Cerebellar nuclear complex (tissue), 1 donor: ENCODE data around the gene ATP6V0C.
A peak's percentile ranks its signal among the peaks of the same experiment; 100 is the strongest.

Experiments
- DNase-seq, 2 experiments: peaks; one replicate each; lab custom pipeline; 2025; lab: John Stamatoyannopoulos, UW

ATP6V0C gene

DNA sequence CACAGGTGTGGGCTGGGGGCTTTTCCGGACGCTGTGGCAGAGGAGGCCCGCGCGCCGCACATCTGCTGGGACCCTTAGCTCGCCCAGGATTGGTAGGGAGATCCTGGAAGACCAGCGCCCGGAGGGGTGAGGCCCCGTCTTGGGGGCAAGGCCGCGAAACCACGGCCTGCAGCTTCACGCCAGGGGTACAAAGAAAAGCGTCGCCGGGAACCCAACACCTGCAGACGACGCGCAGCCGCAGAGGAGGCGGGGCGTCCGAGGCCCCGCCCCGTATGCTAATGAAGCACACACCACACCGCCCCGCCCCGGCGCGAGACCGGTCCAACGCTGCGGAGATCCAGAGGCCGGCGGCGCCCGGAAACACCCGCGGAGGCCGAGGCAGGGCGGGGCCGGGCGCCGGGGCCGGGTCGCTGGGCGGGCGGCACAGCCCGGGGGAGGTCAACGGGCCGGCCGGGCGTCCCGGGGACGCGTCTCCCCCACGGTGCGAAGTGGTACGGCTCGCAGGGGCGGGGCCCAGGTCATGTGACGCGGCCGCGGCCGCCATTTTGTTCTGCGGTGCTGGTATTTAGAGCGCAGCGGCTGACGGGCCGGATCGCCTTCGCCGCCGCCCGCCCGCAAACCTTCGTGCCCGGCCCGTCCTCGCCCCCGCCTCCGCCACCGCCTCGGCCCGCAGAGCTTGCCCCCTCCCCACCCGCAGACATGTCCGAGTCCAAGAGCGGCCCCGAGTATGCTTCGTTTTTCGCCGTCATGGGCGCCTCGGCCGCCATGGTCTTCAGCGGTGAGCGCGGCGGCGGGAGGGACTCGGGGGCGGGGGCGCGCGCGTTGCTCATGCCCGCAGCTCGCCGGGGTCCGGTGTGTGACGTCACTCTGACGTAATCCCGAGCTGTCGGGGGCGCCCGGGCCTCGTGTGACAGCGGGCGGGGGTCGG lies at the start of gene ATP6V0C:
TSS of gene ATP6V0C (plus strand) at position 548 of the 928 bp plus-strand sequence. CDS start at position 700, 152 bp downstream.
- peak; percentile 35 to 67 for DNase-seq

DNA sequence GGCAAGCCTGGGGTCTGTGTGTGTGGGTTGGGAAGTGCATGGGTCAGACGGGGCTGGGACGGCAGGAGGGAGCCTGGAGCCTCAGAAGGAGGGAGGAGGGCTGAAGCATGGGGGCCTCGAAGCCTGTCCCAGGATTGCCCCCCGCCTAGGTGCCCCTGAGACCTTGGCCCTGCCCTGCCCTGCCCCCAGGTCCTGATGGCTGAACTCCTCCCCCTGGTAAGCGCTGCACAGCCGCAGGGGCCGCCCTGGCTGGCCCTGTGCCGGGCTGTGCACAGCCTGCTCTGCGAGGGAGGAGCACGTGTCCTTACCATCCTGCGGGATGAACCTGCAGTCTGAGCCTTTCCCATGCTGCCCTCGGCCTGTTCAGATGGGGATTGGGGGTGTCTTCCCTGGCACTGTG lies 49.4 kb upstream of the ATP6V0C start:
- no peak for DNase-seq

DNA sequence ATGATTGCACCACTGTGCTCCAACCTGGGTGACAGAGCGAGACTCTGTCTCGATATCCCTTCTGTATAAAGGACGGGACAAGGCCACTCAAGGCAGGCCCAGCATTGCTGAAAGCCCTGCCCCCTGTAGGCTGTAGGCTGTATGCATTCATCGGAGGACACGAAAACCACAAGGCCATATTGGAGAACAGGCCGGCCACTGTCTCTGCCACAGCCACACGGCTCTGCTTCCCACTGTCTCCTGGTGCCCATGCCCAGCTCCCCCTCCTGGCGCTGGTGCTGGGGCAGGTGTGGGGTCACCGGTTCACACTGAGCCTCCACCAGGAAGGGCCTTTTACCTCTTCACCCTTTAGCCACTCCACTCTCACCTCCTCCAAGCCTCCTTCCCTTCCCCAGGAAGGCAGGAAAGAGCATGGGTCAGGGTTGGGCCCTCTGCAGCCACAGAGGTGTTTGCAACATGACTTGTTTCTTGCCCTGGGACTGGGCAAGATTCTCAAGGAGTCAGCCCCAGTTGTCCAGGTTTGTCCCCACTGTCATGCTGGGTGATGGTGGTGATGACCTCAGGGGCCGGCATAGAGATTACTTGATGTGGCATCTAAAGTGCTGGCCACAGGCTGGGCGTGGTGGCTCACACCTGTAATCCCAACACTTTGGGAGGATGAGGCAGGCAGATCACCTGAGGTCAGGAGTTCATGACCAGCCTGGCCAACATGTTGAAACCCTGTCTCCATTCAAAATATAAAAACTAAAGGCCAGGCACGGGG lies 47.9 kb upstream of the ATP6V0C start:
- no peak for DNase-seq

DNA sequence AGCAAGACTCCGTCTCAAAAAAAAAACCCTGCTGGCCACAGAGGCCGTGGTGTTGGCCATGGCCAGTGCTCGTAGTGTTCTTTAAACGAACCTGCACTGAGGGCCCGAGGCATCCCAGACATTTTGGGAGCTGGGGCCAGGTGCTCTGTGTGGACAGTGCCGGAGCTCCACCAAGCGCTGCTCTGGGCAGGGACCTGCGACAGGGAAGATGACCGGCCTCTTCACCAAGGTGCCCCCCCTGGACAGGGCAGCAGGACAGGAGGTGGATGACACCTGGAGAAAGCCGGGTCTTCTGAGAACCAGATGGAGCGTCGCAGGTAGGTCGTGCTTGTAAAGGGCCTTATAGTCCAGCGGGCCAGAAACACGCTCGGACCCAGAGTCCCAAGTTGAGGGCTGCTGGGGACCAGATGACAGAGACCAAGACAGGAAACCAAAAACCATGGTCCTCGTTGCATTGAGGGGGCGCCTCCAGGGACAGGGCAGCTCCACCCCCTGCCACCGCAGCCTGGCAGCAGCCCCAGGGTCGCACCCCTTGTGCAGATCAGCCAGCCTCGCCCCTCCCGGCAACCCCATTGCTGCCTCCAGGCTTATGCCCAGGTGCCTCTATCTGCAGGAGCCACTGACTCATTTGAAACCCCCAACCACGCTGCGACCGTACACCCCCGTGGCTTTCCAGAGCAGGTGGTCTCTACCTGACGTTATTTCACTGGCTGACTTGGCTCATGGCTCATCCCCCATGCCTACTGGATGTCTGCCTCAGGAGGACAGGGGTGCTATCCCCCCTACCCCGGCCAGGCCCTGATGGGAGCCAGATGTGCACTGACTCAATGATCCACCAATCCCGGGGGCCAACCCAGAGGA lies 46.9 kb upstream of the ATP6V0C start:
- DNase-seq: no peak

DNA sequence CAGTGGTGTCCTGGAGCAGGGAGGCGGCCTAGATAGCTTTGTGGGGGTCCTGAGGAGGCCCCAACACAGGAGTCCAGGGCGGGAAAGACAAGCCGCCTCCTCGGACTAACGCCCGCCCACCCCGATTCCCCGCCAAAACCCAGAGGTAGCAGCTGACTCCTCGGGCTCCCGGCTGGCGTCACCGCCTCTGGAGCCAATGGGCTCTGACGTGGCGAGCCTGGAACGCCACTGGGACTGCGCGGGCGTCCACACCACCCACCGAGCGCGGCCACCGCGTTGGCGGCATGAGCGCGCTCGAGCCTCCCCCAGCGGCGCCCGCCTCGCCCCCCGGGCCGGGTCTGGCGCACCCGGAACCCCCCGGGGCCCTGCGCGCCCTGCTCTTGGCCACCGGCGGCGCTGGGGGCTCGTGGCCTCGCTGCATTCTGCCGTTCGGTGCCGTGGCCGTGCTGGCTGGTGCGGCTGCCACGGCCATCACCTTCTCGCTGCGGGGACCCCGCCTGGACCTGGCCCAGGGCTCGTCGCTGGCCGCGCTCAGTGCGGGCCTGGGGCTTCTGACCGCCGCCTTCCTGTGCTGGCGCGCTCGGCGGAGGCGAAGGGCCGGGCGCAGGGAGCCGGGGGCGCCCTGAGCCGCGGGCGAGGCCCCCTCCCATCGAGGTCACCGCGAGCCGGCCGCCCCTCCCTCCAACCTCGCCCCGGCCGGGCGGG lies 46.1 kb upstream of the ATP6V0C start:
- DNase-seq: peak in 1 of 2 experiments; percentile 11

DNA sequence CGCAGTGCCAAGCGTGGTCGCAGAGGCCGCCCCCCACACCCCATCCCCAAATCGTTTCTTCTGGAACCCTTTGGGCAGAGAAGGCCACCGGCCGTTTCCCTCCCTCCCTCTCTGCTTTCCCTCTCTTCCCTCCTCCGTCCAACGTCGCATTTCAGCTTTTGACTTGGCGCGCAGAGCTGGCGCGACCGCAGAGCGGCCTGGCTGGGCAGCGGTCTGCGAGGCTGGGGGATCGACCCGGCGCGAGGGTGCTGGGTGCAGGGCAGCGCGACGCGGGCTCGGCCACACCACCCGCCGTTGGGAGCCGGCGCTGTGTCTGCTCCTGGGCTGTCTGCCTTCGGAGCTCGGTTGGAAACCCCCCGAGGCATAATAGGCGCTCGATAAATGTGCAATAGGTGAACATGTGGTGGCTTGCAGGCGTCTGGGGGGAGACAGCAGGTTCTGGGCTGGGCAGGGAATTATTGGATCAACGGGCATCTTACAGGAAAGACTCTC lies 45.5 kb upstream of the ATP6V0C start:
- no peak for DNase-seq

DNA sequence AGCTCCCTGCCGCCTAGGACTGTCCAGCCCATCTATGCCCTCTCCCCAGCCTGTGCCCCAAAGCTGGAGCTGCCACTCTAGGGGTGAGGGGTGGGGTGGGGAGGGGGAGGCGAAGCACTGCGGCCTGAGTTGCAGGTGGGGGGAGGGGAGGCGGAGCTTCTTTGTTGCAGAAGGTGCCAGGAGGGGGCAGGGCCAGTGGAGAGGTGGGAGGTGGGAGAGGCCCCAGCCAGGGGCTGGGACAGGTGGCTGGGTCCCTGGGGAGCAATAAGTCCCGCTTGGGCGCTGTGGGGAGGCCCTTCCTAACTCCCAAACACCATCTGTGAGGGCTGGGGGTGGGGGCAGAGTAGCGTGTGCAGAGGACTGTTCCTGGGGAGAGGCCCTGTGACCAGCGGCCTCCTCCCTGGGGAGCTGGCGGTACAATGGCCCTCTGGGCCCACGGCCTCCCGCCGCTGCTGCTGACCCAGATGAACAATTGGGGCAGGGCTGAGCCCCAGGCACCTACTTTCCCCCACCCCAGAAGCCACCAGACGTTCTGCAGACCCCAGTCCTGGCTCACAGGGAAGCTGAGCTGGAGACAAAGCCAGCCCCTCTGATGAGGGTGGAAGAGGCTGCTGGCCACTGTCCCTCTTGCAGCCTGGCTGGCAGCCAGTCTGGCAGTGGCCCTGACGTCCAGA lies 44.9 kb upstream of the ATP6V0C start:
- no peak for DNase-seq

DNA sequence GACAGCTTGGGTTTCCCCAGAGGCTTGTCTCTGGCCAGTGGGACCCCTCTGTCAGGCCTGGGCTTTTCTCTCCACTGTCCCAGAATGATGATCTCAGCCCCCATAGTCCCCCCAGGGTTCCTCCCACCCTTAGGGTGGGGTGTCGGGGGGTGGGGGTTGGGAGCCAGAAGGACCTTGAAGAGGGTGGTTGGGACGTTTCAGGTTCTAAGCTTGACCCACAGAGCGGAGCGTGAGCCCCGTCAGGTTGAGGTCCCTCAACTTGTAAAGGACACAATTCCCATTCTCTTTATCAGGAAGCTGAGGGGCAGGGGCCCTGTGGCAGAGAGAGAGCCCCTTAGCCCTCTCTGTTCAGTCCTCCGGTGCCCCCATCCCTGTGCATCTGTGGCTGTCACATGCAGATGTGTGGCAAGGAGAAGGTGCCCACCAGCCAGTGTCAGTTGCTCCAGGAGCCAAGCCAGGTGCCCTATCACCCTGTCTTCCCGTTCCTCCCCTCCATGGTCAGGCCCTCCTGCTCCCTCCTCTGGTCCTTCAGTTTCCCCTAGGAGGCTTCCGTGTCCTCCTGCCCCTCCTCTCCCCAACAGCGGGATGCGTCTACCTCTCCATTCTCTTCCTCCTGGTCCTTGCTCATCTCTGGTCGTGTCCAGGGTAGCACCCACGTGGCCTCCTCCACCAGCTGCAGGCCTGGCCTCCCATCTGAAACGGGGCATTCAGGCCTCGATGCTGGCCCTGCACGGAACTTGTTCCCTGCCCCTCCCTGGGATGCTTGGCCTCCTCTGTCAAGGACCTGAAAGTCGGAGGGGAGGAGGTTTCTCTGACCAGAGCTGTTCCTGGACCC lies 44.1 kb upstream of the ATP6V0C start:
- no peak for DNase-seq

DNA sequence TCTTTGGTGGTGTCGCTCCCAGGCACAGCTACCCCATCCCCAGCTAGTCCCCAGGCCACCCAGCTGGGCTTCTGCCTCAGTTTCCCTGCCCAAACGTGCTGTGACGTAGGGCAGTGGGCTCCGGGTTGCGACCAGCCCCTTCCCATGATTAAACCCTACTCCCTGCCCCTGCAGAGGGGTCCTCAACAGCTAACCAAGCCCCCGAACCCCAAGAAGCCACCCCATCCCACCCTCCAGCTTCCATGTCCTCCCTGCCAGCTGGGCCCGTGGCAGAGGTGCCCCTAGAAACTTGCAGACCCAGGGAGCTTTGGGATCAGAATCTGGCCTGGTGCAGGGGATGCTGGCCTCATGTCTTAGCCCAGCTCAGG lies 43.5 kb upstream of the ATP6V0C start:
- no peak for DNase-seq

DNA sequence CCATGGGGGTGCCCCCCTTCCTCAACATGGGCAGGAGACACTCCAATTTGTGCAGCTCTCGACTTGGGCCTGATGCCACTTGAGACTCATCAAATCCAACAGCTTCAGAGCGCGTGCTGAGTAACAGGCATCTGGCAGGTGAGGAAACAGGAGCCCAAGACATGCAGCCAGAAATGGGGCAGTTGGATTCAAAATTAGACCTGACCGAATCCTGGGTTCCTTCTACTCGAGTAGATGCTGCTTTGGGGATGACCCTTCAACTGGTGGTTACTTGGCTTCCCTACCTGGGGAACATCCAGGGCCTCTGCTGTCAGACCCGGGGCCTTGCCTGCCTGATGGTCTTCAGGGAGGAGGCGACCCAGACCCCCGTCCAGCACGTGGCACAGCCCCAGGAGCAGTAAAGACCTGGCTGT lies 43.1 kb upstream of the ATP6V0C start:
- no peak for DNase-seq

DNA sequence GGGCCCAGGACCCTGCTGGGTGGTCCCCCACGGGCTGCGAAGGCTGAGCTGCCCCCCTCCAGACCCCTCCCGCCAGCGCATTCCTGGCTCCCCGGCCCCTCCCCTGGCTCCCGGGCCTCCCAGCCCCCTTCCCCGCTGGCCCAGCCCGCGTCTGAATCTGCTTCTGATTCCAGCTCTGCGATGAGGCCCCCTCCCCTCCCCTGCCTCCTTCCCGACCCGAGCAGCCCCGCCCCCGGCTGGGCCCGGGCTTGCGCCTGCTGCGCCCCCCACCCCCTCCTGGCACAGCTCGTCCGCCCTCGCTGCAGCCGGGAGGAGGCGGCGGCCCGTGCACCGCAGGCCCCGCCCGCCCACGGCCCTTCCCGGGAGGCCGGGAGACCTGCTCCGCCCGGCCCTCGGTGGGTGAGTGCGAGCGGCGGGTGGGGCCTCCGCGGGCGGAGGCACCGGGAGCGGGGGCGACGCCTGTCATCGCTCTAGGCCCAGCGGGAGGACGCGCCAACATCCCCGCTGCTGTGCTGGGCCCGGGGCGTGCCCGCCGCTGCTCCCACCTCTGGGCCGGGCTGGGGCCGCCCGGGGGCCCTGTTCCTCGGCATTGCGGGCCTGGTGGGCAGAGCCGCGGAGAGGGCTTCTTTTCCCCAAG lies 42.6 kb upstream of the ATP6V0C start, which contains the start of gene NTN3:
TSS of gene NTN3 (plus strand) at position 282 of the 637 bp plus-strand sequence. CDS start 405 bp downstream, outside the sequence.
- DNase-seq: no peak

DNA sequence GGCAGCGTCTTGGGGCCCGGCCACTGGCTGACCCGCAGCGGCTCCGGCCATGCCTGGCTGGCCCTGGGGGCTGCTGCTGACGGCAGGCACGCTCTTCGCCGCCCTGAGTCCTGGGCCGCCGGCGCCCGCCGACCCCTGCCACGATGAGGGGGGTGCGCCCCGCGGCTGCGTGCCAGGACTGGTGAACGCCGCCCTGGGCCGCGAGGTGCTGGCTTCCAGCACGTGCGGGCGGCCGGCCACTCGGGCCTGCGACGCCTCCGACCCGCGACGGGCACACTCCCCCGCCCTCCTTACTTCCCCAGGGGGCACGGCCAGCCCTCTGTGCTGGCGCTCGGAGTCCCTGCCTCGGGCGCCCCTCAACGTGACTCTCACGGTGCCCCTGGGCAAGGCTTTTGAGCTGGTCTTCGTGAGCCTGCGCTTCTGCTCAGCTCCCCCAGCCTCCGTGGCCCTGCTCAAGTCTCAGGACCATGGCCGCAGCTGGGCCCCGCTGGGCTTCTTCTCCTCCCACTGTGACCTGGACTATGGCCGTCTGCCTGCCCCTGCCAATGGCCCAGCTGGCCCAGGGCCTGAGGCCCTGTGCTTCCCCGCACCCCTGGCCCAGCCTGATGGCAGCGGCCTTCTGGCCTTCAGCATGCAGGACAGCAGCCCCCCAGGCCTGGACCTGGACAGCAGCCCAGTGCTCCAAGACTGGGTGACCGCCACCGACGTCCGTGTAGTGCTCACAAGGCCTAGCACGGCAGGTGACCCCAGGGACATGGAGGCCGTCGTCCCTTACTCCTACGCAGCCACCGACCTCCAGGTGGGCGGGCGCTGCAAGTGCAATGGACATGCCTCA lies 41.9 kb upstream of the ATP6V0C start:
- DNase-seq: no peak

DNA sequence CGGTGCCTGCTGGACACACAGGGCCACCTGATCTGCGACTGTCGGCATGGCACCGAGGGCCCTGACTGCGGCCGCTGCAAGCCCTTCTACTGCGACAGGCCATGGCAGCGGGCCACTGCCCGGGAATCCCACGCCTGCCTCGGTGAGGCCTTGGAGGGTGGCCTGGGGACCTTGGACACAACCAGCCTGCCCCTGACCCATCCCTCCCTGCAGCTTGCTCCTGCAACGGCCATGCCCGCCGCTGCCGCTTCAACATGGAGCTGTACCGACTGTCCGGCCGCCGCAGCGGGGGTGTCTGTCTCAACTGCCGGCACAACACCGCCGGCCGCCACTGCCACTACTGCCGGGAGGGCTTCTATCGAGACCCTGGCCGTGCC lies 41.3 kb upstream of the ATP6V0C start:
- no peak for DNase-seq

DNA sequence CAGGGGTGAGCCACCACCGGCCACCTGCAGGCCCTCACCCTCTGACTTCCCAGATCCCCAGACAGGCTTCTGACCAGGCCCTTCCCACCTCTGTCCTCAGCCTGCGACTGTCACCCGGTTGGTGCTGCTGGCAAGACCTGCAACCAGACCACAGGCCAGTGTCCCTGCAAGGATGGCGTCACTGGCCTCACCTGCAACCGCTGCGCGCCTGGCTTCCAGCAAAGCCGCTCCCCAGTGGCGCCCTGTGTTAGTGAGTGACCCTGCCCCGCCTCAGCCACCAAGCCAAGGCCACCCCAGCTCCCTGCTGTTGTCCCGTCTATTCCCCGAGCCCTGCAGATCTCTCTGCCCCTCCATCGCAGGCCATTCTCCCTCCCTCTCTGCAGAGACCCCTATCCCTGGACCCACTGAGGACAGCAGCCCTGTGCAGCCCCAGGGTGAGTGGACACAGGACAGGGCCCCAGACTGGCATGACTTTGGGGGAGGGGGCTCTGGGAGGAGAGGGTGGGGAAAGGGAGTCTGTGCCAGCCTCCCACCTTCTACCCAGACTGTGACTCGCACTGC lies 40.8 kb upstream of the ATP6V0C start:
- DNase-seq: no peak

DNA sequence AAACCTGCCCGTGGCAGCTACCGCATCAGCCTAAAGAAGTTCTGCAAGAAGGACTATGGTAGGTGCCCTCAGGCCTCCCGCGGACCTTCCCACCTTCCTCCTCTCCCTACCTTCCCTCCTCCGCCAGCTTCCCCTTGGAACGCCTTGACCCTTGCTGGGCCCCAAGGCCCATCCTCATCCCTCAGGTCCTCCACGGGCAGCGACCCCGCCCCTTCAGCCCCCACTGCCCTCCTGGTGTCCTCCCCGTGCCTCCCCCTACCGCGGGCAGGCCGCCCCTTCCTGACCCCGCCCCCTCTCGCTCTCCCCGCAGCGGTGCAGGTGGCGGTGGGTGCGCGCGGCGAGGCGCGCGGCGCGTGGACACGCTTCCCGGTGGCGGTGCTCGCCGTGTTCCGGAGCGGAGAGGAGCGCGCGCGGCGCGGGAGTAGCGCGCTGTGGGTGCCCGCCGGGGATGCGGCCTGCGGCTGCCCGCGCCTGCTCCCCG lies 40.3 kb upstream of the ATP6V0C start:
- DNase-seq: no peak

DNA sequence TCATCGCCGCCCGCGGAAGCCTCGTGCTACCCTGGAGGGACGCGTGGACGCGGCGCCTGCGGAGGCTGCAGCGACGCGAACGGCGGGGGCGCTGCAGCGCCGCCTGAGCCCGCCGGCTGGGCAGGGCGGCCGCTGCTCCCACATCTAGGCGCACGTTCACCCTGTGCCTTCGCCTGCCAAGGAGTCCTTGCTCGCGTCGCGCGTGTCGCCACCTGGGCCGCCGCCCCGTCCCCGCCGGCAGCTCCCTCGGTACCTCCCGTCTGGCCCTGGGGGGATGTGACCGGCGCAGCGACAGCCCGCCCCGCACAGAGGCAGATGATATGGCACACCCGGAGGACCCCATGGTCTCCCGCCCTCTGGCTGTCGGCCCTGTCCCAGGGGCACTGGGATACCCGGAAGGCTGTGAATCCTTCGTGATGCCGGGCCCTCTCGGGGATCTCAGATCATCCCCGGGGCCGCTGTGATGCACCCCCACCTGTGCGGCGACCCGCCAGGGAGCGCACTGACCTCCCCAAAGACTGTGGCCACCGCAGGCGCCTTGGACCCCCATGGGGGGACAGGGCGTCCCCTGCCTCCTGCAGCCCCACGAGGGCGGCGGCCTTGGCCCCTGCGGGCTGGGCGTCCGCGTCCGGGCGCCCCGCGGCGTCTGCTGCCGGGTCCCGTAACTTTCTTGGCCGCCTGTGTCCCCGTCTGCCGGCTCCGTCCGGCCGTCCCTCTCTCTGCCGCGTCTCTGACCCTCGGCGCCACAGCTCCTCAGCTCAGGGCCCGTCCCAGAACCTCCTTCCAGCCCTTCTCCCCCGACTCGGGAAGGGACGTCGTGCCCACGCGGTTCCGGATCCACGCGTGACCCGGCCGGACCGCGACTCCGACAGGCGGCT lies 39.5 kb upstream of the ATP6V0C start:
- no peak for DNase-seq
